Measurements from ENCODE around the gene FCMR. TPM values are rescaled to one million over a fixed set of nuclear protein-coding genes. Genes with fewer than 3 reads are reported as not detected.

The FCMR gene
- total RNA-seq, 1 experiment from 2014 or later, result 1.5 TPM

GRCh38 chr1:206923009-206923960 is 1.5 kb upstream of the FCMR start:
- peaks cover 15% of the 10 kb centered on the region for H3K4me1 ChIP-seq (ENCODE audit: insufficient read depth, low read length)
- intact Hi-C loops (cut with micrococcal nuclease), result no loop called here
- H3K36me3 ChIP-seq (ENCODE audit: low read depth, low read length), result no peaks in the 10 kb centered on the region
- DNase-seq (no peak), ATAC-seq (no peak)
- H2AFZ ChIP-seq (ENCODE audit: low read length), result no peak overlapping the region
- no peaks in the 10 kb centered on the region for H3K9me2 ChIP-seq (replicated peaks; ENCODE audit: low read length)
- H3F3A ChIP-seq (ENCODE audit: low read length, unreplicated experiment), result peaks cover 7% of the 10 kb centered on the region
- TF ChIP-seq CTCF (conservative IDR thresholded peaks at IDR 0.05; ENCODE audit: low read depth, low read length) (no peak), EZH2 (IDR thresholded peaks at IDR 0.05; ENCODE audit: low read length, unreplicated experiment) (no peak), EZH2phosphoT487 (IDR thresholded peaks at IDR 0.05; ENCODE audit: borderline replicate concordance, low read length) (no peak)
- ChIA-PET POLR2A (ENCODE audit: unreplicated experiment) (no interaction called here), CTCF (no interaction called here)
- no peaks in the 10 kb centered on the region for H3K79me2 ChIP-seq (ENCODE audit: low read length)
- no peak overlapping the region for H3K9ac ChIP-seq (ENCODE audit: low read length)
- no peak overlapping the region for H3K4me2 ChIP-seq (ENCODE audit: low read length)
- no peak overlapping the region for H3K4me3 ChIP-seq (ENCODE audit: low read length)
- no peaks in the 10 kb centered on the region for H3K9me3 ChIP-seq (ENCODE audit: low read length)
- BruUV-seq (replicated peaks), result no TSS peak
- H4K20me1 ChIP-seq (ENCODE audit: low read length), result no peaks in the 10 kb centered on the region
- no peaks in the 10 kb centered on the region for H3K27me3 ChIP-seq (ENCODE audit: low read length)
- no peak overlapping the region for H3K27ac ChIP-seq (ENCODE audit: low read length)

GRCh38 chr1:206922524-206922923 is 783 bp upstream of the FCMR start:
- no peaks in the 10 kb centered on the region for H3K9me2 ChIP-seq (replicated peaks; ENCODE audit: low read length)
- DNase-seq (no peak), ATAC-seq (no peak)
- no peak overlapping the region for H3K4me2 ChIP-seq (ENCODE audit: low read length)
- intact Hi-C loops (cut with micrococcal nuclease), result no loop called here
- H2AFZ ChIP-seq (ENCODE audit: low read length), result no peak overlapping the region
- no peak overlapping the region for H3K9ac ChIP-seq (ENCODE audit: low read length)
- BruUV-seq (replicated peaks), result no TSS peak
- no peaks in the 10 kb centered on the region for H3K27me3 ChIP-seq (ENCODE audit: low read length)
- no peaks in the 10 kb centered on the region for H4K20me1 ChIP-seq (ENCODE audit: low read length)
- H3K4me1 ChIP-seq (ENCODE audit: insufficient read depth, low read length), result peaks cover 11% of the 10 kb centered on the region
- POLR2A ChIA-PET (ENCODE audit: unreplicated experiment), result no interaction called here
- H3K79me2 ChIP-seq (ENCODE audit: low read length), result no peaks in the 10 kb centered on the region
- no peaks in the 10 kb centered on the region for H3K9me3 ChIP-seq (ENCODE audit: low read length)
- H3F3A ChIP-seq (ENCODE audit: low read length, unreplicated experiment), result peaks cover 6% of the 10 kb centered on the region
- H3K4me3 ChIP-seq (ENCODE audit: low read length), result no peak overlapping the region
- no peaks in the 10 kb centered on the region for H3K36me3 ChIP-seq (ENCODE audit: low read depth, low read length)
- TF ChIP-seq EZH2 (IDR thresholded peaks at IDR 0.05; ENCODE audit: low read length, unreplicated experiment), result no peak
- no peak for TF ChIP-seq EZH2phosphoT487 (IDR thresholded peaks at IDR 0.05; ENCODE audit: borderline replicate concordance, low read length)
- TF ChIP-seq CTCF (conservative IDR thresholded peaks at IDR 0.05; ENCODE audit: low read depth, low read length), result no peak
- CTCF ChIA-PET, result no interaction called here
- no peak overlapping the region for H3K27ac ChIP-seq (ENCODE audit: low read length)

- POLR2A ChIA-PET (ENCODE audit: unreplicated experiment), result no interaction called here
- no peak for DNase-seq
- Histone ChIP-seq H3K9me2 (replicated peaks; ENCODE audit: low read length) (no peaks in the 10 kb centered on the region), H3K27ac (ENCODE audit: low read length) (no peak overlapping the region), H3K36me3 (ENCODE audit: low read depth, low read length) (no peaks in the 10 kb centered on the region), H3K27me3 (ENCODE audit: low read length) (no peaks in the 10 kb centered on the region), H4K20me1 (ENCODE audit: low read length) (no peaks in the 10 kb centered on the region), H3K79me2 (ENCODE audit: low read length) (no peaks in the 10 kb centered on the region), H3K4me3 (ENCODE audit: low read length) (no peak overlapping the region), H3K4me1 (ENCODE audit: insufficient read depth, low read length) (no peaks in the 10 kb centered on the region), H3K9ac (ENCODE audit: low read length) (no peak overlapping the region), H3F3A (ENCODE audit: low read length, unreplicated experiment) (no peaks in the 10 kb centered on the region), H3K4me2 (ENCODE audit: low read length) (no peak overlapping the region), H3K9me3 (ENCODE audit: low read length) (no peaks in the 10 kb centered on the region), H2AFZ (ENCODE audit: low read length) (no peak overlapping the region)
- CTCF ChIA-PET, result no interaction called here
- BruUV-seq (replicated peaks), result no TSS peak
- ATAC-seq, result no peak
- intact Hi-C loops (cut with micrococcal nuclease), result no loop called here
- TF ChIP-seq CTCF (conservative IDR thresholded peaks at IDR 0.05; ENCODE audit: low read depth, low read length) (no peak), EZH2phosphoT487 (IDR thresholded peaks at IDR 0.05; ENCODE audit: borderline replicate concordance, low read length) (no peak), EZH2 (IDR thresholded peaks at IDR 0.05; ENCODE audit: low read length, unreplicated experiment) (no peak)
These were observed 3.7 kb downstream of the FCMR start for GRCh38 chr1:206918076-206918475.

Data from PC-3 (cell line).